Stimulated activated CD4-positive, alpha-beta T cell treated with anti-CD3 and anti-CD28 coated beads, Interleukin-1b, Interleukin-23, amount 100 ng/mL, for 48 hours (primary cell): ENCODE measurements around the gene RAB12.

Experiments used
- DNase-seq: peaks from one replicate; pipeline ENCODE4 v3.0.0-alpha.2; 2020

The RAB12 gene

GRCh38 chr18:8685914-8686216 is 76.6 kb downstream of the RAB12 start:
- DNase-seq: no peak

GRCh38 chr18:8686611-8687010 is 77.4 kb downstream of the RAB12 start:
- no peak for DNase-seq

DNA sequence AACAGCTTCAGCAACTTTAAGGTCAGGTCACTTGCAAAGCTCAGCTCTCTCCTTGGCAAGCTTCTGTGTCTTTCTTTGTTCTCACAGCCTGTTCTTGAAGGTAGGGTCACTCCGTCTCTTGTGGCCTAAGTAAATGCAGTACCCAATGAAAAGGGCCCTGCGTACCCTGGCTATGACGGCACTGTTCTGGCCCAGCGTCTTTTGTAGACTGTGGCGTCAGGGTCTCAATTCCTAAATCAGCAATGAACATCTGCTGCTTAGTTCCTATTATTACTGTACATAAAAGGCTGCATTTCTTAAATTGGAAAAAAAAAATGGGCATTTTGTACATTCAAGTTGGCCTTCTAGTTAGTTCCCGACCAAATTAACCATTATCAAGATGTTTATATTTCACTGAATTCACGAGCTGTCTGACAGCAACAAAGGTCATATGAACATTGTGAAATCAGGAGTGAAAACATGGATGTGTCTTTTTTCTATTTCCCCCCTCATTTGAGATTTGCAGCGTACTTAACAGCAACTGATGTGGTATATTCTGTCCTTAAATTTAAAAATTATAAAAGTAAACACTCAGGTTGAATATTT is 79.1 kb downstream of the RAB12 start:
- no peak for DNase-seq

DNA sequence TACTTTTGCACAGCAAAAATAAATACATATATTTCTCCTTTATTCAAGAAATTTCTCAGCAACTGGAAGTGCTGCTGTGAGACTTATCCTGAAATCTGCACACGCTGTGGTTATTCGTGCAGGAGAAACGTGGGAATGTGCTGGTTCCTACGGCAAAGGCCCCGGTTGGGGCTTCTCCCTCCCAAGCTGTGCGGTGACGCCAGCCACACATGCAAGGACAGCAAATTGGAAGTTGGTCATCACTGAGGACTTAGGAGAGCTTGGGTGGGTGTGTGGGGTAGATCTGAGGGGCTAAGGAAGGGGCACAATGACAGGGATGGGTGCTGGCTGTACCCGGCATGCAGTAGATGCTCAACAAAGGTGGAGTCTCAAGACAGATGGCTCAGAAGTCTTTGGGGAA is 79.6 kb downstream of the RAB12 start:
- no peak for DNase-seq
